Stimulated activated CD4-positive, alpha-beta T cell treated with anti-CD3 and anti-CD28 coated beads, TNF-alpha, amount 100 ng/mL, for 4 hours (primary cell): Measurements from ENCODE around the gene ELMO1.

Experiments used
- DNase-seq, 3 experiments: peaks; one replicate each; pipeline ENCODE4 v3.0.0-alpha.2; 2020; ENCODE audit warnings: low read depth in 3 of 3

The ELMO1 gene

DNA sequence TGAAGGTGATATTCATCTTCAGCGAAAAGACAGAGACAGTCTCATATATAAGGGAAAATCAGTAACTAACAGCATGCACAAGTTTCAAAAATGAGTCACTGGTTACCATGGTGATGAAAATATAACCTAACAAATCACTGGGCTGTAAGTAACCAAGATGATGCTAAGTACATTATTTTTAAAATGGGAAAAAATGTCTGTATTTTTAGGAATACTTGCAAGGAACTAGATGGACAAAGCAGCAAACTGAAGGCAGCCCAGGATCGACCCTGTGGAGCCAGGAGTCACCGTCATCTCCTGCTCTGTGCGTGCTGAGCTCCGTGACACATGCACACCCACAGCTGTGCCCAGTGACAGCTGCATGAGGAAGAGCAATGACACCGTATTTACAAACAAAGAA, 137.3 kb downstream of the ELMO1 start:
- DNase-seq, result peak in 2 of 3 experiments; percentile 8 to 11

DNA sequence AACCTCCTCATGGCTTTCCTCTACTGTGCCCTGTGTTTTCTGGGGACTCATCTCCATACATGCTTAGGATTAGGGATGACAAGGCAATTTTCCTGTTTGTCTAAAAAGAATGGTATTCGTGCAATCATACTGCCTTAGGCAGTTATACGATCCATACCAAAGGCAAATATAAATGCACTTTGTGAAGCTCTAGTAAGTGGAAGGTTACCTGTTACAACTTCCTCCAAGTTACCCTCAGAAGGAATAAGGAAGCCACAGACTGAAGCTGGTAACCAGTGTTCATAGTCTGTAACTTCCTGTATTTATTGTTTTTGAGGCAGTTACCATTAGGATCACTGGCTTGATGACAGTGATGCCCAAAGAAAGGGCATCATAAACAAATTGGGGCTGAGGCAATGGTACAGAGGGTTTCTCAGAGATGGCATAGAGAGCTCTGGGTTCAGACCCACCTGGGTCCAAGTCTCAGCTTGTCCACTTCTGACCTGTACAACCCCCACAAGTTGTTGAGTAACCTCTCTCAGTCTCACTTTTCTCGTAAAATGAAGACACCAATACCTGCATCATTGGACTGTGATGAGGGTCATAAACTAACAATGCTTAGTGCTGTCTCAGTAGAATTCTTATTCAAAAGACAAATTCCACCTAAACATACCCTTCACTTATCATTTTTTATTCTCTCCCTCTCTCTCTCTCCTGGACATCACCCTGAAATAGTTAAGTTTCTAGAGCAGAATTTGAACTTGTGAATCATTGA, 138.2 kb downstream of the ELMO1 start:
- no peak for DNase-seq

DNA sequence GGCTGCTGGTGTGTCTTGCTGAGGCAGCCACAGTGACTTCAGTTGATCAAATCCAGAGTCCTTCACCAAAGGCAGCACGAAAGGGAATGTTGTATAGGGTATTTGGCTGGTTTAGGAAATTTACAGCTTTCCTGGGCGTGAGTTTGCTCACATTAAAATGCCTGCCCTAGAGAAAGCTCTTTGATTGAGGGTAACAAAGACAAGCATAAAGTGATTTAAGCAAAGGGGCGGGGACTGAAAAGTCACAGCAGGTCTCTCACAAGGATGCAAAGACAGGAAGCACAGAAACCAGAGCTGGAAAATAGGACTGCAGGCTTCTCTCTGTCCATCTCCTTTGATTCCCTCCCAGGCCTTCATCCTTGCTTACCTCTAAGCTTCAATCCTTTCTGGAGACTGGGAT, 139.2 kb downstream of the ELMO1 start:
- DNase-seq, result no peak

DNA sequence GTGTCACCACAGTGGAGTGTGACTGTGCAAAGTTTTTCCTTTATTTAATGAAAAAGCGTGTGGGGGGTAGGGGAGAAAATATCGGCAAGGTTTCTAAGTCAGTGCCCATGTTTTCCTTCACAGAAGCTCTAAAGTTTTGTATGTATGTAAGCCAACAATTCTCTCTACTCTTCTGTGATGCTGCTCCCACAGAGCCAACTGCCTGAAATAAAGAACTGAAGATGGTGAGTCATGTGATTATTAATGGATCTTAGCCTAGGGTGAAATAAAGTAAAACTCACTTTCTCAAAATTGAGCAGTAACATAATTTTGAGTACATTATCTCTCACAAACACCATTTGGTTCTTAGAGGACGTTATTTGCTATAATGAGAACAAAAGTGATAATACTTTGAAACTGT, 143.7 kb downstream of the ELMO1 start:
- no peak for DNase-seq

GRCh38 chr7:37297546-37297945, 151.1 kb downstream of the ELMO1 start:
- DNase-seq, result no peak

GRCh38 chr7:37295401-37295800, 153.3 kb downstream of the ELMO1 start:
- no peak for DNase-seq

DNA sequence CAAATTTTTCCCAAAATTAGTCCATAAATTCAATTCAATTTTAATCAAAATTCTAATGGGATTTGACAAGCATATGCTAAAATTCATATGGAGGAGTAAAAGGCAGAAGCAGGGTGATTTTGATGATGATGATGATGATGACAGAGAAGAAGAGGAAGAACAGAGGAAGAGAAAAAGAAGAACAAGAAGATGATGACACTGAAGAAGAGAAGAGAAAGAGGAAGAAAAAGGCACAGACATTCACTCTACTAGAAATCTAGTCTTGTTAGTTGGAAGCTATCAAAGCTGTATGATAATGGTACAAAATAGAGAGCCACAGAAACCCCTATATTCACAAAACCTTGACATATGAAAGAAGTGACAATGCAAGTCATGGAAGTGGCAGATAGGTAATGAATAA, 157.9 kb downstream of the ELMO1 start:
- no peak for DNase-seq

GRCh38 chr7:37289781-37290180, 158.9 kb downstream of the ELMO1 start:
- no peak for DNase-seq

- no peak for DNase-seq
These were observed 159.3 kb downstream of the ELMO1 start for GRCh38 chr7:37289367-37289766.

DNA sequence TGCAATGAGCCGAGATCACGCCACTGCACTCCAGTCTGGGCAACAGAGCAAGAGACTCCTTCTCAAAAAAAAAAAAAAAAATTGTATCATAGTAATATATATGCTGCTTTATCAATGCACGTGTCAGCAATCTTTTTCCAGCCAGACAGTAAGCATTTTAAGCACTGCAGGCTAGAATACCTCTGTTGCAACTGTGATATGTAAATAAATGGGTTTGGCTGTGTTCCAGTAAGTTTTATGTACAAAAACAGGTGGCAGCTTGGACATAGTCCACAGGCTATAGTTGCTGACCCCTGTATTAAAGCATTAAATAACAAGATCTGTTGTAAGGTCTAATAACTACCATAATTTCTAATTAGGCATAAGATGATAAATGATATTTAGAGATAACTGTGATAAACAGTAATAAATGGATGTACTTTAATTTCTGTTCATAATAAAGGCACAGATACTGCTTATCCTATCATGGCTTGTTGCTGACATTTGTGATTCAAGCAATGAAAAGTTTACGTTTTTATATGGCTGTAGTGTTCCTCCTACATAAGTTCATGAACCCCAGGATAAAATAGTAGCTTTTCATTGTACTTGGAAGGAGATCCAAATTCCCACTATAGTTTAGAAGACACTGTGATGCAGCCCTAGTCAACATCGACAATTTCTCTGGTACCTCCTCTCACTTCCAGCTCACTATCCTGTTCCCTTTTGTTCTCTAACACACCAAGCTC, 161.4 kb downstream of the ELMO1 start:
- DNase-seq, result no peak

GRCh38 chr7:37286454-37286832, 162.2 kb downstream of the ELMO1 start:
- DNase-seq, result no peak

GRCh38 chr7:37285706-37286453, 162.8 kb downstream of the ELMO1 start:
- no peak for DNase-seq

DNA sequence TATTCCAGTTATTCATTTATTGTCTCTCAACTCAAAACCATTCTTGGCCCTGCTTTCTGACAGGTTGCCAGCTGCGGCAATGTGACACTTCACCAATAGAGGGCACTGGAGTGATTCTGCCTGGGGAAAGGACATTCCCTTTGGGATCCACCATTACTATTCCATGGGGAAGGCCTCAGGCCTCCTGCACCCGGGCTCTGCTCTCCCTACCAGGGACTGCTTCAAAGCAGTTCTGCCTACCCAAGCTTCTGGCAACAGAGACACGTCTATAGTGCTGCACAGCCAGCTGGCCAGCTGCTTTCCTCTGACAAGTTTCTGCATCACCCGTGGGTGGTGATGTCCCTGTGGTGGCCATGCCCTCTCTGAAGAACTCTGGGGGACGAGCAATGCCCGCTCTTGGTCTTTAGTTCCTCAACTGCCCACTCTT, 163.8 kb downstream of the ELMO1 start:
- DNase-seq, result peak in 2 of 3 experiments; percentile 3 to 9

DNA sequence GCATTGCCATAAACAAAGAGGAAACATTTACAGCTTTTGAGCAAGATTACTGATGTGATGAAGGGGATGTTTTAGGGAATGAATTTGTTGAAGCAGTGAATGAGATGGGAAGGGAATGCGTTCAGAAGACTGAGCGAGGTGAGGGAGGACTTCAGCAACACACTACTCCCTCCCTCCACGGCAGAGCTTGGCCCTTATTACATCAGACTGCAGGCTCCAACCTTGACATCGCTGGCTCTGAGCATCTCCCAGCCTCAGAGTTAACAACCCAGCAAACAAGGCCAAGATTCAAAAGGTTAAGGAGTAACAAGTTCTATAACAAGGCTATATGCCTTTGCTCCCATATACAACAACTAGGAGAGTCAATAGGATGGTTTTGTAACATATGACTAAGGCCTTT, 164.4 kb downstream of the ELMO1 start:
- DNase-seq, result no peak

DNA sequence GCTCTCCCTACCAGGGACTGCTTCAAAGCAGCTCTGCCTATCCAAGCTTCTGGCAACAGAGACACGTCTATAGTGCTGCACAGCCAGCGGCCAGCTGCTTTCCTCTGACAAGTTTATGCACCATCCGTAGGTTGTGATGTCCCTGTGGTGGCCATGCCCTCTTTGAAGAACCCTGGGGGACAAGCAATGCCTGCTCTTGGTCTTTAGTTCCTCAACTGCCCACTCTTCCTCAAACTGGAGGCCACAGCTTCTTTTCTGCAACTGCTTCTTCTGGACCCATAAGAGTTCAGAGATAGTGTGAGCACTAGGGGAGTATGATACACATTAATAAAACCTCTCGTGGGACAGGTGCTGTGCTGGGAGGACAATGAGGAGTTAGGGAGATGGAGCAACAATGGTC, 164.9 kb downstream of the ELMO1 start:
- no peak for DNase-seq

- DNase-seq, result no peak
These were observed 165.7 kb downstream of the ELMO1 start for GRCh38 chr7:37282927-37283326.

DNA sequence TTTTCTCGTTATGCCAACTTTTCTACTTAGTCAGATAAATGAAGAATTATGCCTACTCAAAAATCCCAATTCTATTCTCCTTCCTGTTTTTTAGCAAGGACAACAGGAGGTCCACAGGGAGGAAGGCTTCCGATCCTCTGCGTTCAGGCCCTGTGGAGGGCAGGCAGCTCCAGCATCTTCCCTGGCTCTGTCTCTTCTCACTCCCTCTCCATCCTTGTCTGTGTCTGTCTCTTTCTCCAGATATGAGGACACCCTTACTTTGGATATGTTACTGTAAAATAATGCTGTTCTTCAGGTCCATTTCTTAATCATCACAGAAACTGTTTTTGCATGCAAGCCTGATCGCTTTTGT, 166.6 kb downstream of the ELMO1 start:
- DNase-seq, result no peak

DNA sequence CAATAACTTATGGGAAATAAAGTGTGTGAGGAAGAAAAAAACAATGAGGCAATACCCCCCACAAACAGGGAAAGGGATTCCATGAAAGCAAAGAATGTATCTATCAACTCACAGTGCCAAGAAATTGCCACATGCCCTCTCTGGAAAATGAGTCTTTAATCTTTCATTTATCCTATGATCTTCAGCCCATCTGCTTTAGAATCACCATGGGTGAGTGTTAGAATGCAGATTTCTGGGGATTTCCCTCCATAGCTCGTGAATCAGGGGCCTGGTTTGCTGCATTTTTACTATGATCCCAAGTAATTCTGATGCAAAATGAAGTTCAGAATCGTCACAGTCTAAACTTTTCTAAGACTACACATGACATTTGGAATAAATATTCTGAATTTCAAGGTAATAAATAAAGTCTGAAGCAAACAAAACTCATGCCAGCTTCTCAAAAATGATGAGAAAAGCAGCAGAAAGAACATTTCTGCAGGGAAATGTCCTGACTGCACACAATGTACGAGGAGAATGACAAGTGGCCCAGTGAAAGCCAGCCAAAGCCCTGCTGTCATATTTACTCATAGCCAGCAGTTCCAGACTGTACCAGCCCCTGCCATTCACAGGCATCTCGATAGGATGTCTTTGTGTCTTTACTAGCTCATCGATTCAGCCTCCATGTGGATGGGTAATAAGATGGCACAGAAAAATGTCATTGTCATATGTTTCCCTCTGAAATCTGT, 167.1 kb downstream of the ELMO1 start:
- DNase-seq, result no peak

DNA sequence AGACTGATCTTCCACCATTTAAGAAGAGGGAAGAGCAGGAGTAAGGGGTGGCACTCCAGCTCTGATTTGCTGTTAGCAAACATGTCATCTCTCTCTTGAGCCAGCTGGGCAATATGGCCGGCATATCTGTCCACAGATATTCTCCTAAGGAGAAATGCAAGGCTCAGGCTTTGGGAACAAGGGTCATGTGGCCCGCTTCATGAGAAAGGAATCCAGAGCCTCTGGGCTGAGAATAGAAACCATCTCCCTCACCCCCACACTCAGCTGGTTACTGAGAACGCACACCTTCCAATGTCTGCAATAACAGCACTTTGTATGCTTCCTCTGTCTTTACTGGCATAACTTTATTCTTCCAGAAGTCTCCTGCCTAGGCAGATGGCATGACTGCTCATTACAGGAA, 171.2 kb downstream of the ELMO1 start:
- DNase-seq, result no peak

GRCh38 chr7:37275078-37275710, 173.5 kb downstream of the ELMO1 start:
- DNase-seq, result no peak

DNA sequence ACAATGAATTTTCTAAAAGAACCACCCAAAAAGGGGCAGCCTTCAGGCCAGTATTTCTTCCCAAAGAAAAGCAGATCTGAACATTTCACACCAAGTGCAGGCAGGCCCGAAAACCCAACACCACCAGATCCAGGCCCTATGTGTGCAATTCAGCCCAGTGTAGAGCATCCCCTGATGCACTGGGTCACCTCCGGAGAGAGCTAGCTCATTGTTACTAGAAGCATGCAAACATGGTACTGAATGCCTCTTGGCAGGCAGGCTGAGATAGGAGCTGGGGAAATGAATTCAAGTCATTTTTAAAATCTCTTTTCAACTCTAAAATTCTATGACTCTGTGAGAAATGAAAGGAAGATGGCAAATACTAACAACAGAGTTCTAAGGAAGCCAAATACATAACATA, 174.8 kb downstream of the ELMO1 start:
- no peak for DNase-seq
